ENCODE data around the gene CPT1A. TPM values are rescaled to one million over a fixed set of nuclear protein-coding genes. Genes with fewer than 3 reads are reported as not detected.

CPT1A gene
- total RNA-seq, 1 donor from 2014 or later = 29.2 TPM

DNA sequence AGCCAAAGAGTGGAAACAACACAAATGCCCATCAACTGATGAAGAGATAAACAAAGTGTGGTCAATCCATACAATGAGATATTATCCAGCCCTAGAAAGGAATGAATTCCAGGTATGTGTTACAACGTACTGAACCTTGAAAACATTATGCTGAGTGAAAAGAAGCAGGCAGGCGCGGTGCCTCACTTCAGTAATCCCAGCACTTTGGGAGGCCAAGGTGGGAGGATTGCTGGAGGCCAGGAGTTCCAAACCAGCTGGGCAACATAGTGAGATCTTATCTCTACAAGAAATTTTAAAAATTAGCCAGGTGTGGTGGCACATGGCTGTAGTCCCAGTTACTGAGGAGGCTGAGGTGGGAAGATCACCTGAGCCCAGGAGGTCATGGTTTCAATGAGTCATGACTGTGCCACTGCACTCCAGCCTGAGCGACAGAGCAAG, 65.7 kb downstream of the CPT1A start:
- TF ChIP-seq, protein P1, sequence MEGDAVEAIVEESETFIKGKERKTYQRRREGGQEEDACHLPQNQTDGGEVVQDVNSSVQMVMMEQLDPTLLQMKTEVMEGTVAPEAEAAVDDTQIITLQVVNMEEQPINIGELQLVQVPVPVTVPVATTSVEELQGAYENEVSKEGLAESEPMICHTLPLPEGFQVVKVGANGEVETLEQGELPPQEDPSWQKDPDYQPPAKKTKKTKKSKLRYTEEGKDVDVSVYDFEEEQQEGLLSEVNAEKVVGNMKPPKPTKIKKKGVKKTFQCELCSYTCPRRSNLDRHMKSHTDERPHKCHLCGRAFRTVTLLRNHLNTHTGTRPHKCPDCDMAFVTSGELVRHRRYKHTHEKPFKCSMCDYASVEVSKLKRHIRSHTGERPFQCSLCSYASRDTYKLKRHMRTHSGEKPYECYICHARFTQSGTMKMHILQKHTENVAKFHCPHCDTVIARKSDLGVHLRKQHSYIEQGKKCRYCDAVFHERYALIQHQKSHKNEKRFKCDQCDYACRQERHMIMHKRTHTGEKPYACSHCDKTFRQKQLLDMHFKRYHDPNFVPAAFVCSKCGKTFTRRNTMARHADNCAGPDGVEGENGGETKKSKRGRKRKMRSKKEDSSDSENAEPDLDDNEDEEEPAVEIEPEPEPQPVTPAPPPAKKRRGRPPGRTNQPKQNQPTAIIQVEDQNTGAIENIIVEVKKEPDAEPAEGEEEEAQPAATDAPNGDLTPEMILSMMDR (IDR thresholded peaks at IDR 0.05; ENCODE audit: insufficient read depth, low read length, severe bottlenecking) = no peak
- FAIRE-seq (no peak), DNase-seq (ENCODE audit: low read depth) (no peak)
- Histone ChIP-seq H3K36me3 (ENCODE audit: control insufficient read depth, insufficient read depth, low read length) (peaks cover 1% of the 10 kb centered on the region), H3K27me3 (ENCODE audit: control insufficient read depth, insufficient read depth, low read length) (no peaks in the 10 kb centered on the region), H3K4me3 (ENCODE audit: low read depth, low read length) (no peak overlapping the region)

DNA sequence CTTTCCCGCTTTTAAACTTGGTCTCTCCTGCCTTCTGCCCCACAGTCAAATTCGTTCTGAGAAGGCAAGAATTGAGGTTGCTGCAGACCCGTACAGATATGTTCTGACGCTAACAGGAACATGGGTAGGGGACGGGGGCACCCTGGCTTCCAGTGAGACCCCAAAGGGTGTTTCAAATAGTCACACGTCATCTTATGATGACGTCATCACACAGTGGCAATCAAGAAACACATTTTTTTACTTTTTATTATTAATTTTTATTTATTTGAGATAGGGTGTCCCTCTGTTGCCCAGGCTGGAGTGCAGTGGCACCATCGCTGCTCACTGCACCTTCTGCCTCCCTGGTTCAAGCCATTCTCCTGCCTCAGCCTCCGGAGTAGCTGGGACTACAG, 67.5 kb downstream of the CPT1A start:
- TF ChIP-seq, protein P1 (IDR thresholded peaks at IDR 0.05; ENCODE audit: insufficient read depth, low read length, severe bottlenecking) = no peak
- H3K36me3 ChIP-seq (ENCODE audit: control insufficient read depth, insufficient read depth, low read length) = peaks cover 1% of the 10 kb centered on the region
- FAIRE-seq = no peak
- H3K27me3 ChIP-seq (ENCODE audit: control insufficient read depth, insufficient read depth, low read length) = no peaks in the 10 kb centered on the region
- no peak for DNase-seq (ENCODE audit: low read depth)
- H3K4me3 ChIP-seq (ENCODE audit: low read depth, low read length) = no peak overlapping the region

DNA sequence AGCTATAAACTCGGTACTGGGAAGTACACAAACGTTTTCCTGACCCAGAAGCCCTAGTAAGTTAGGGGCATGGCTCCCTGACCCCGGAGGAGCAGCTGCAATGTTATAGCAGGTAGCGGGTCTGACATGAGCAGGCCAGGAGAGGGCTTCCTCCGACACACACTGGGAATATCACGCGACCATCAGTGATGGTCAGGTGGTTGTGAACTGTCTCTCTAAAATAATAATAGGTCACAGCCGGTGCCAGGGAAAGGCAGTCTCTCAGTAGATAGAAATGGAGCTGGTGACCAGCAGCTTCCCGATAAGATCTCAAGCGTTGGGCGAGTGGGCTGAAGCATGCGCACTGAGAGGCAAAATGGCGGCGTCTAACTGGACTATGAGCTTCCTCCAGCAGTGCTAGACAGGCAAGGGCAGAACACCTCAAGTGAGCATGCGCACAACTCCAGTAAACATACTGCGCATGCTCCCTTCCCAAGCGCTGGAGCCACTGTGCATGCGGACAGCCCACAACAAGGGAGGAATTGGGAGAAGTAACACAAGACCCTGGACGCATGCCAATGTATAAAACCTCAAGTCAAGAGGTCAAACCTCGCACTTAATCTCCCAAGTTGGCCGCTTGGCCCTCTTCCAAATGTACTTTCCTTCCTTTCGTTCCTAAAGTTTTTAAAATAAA, 68.1 kb downstream of the CPT1A start:
- peaks cover 1% of the 10 kb centered on the region for H3K36me3 ChIP-seq (ENCODE audit: control insufficient read depth, insufficient read depth, low read length)
- DNase-seq (ENCODE audit: low read depth) (no peak), FAIRE-seq (no peak)
- H3K4me3 ChIP-seq (ENCODE audit: low read depth, low read length) = no peak overlapping the region
- no peaks in the 10 kb centered on the region for H3K27me3 ChIP-seq (ENCODE audit: control insufficient read depth, insufficient read depth, low read length)
- TF ChIP-seq, protein P1 (IDR thresholded peaks at IDR 0.05; ENCODE audit: insufficient read depth, low read length, severe bottlenecking) = no peak

DNA sequence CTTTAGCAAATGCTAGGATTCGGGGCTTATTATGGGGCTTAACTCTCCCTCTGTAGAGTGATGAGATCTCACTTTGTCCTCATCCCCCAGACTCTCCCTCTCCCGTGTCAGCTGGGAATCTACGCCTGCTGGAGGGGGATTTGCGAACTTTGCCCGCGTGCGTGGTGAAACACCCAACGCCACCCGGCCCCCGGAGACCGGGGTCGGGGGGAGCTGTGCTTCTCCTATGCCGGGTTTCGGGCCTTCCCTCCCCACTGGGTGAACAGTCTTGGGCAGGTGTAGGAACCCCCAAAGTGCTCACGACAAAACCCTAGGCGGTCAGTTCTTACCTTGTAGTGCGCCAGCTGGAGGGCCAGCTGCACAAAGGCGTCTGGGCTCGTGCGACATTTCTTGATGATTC, 68.8 kb downstream of the CPT1A start:
- TF ChIP-seq, protein P1 (IDR thresholded peaks at IDR 0.05; ENCODE audit: insufficient read depth, low read length, severe bottlenecking) = no peak
- Histone ChIP-seq H3K36me3 (ENCODE audit: control insufficient read depth, insufficient read depth, low read length) (peaks cover 1% of the 10 kb centered on the region), H3K4me3 (ENCODE audit: low read depth, low read length) (no peak overlapping the region), H3K27me3 (ENCODE audit: control insufficient read depth, insufficient read depth, low read length) (no peaks in the 10 kb centered on the region)
- FAIRE-seq (no peak), DNase-seq (ENCODE audit: low read depth) (no peak)

DNA sequence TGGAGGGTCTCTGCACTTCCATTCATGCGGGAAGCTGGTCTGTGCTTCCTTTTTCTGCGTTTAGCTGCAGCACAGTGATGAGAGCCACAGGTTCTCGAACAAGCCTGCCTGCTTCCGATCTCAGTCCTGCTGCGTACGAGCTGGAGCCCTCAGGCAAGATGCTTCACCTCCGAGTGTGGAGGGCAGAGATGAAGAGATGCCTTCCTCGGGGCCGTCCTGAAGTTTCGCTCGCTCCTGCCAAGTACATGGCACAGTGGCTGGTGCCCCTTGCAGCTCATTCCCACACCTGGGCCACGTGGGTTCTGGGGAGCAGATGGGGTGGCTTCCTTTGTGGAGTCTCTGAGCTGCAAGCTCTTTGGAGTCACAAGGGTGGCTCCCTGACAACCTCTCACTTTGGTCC, 70.9 kb downstream of the CPT1A start:
- TF ChIP-seq, protein P1 (IDR thresholded peaks at IDR 0.05; ENCODE audit: insufficient read depth, low read length, severe bottlenecking) = no peak
- H3K27me3 ChIP-seq (ENCODE audit: control insufficient read depth, insufficient read depth, low read length) = no peaks in the 10 kb centered on the region
- DNase-seq (ENCODE audit: low read depth) (no peak), FAIRE-seq (no peak)
- no peak overlapping the region for H3K4me3 ChIP-seq (ENCODE audit: low read depth, low read length)
- peaks cover 1% of the 10 kb centered on the region for H3K36me3 ChIP-seq (ENCODE audit: control insufficient read depth, insufficient read depth, low read length)

DNA sequence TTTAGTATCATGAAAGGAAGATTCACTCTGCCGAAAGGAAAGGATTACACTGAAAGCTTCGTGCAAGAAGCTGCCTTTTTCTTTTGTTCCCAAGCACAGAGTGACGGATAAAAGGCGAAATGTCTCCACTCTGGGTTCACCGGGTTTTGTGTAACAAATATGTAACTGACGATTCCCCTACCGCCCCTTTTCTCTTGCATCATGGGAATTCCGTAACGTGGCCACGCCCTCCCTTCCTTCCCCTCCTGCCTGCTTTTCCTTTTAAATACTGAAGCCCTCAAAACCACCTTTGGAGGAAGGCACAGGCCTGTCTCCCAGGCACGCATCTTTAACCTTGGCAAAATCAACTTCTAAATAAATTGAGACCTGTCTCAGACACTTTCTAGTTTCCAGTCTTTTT, 74.0 kb downstream of the CPT1A start:
- Histone ChIP-seq H3K36me3 (ENCODE audit: control insufficient read depth, insufficient read depth, low read length) (no peaks in the 10 kb centered on the region), H3K27me3 (ENCODE audit: control insufficient read depth, insufficient read depth, low read length) (no peaks in the 10 kb centered on the region), H3K4me3 (ENCODE audit: low read depth, low read length) (no peak overlapping the region)
- DNase-seq (ENCODE audit: low read depth) (no peak), FAIRE-seq (no peak)
- TF ChIP-seq, protein P1 (IDR thresholded peaks at IDR 0.05; ENCODE audit: insufficient read depth, low read length, severe bottlenecking) = no peak

Measured in bronchial epithelial cell (primary cell).